GM19397 (cell line): ENCODE data around the gene CNGA2.

Source experiments
- ATAC-seq: cut with Tn5 transposase; IDR thresholded peaks from one replicate; pipeline ENCODE4 v1.9.1; 2021; ENCODE audit warnings: mild to moderate bottlenecking, moderate library complexity; ENCODE audit not compliant: unreplicated experiment

The CNGA2 gene

GRCh38 chrX:151793886-151794285 lies 59.3 kb downstream of the CNGA2 start:
- no peak for ATAC-seq
